HepG2 (cell line): ENCODE data around the gene CADM4. TPM values are rescaled to one million over a fixed set of nuclear protein-coding genes. Genes with fewer than 3 reads are reported as not detected.
"Not testable (repeated sequence)": the region's sequence is repeated elsewhere in the genome, so short reads cannot be mapped to it uniquely, and the experiment has no call there.

Source experiments
- ATAC-seq: fragments of 200-7000 bp; cut with Tn5 transposase; 3 replicates; pipeline ENCODE4 v1.9.1; 2020; ENCODE audit warnings: mild to moderate bottlenecking, moderate library complexity
- BruUV-seq: library from RNA; stranded (reverse); fragments of 400-500 nt; replicated peaks from 2 replicates; lab custom pipeline; 2021; lab: Mats Ljungman, UMichigan
- CTCF ChIA-PET: fragments of 300-600 bp; formaldehyde crosslinking; extraction: SDS; loops from one replicate; lab custom pipeline; 2021; ENCODE audit warnings: low total read pairs, inconsistent platforms, low intra/inter-chr PET ratio; lab: Yijun Ruan, JAX
- POLR2A ChIA-PET: fragments of 350-600 bp; sonication (Branson Sonifier 250); formaldehyde crosslinking; loops from one replicate; lab custom pipeline; 2020; ENCODE audit warnings: antibody characterized with exemption, inconsistent platforms; lab: Yijun Ruan, JAX
- DNase-seq: peaks from one replicate; pipeline ENCODE4 v3.0.0-alpha.2; 2015; ENCODE audit warnings: low spot score
- FAIRE-seq: peaks from 3 replicates; lab custom pipeline; 2011; peaks lifted over from hg19 to GRCh38; lab: Jason Lieb, UNC
- H2AFZ ChIP-seq: one replicate; pipeline ENCODE4 v1.6.1; 2011; ENCODE audit warnings: low read length, inconsistent platforms
- H3K27ac ChIP-seq: fragments of 300-600 bp; 3 replicates; pipeline ENCODE4 v1.8.0; 2011; ENCODE audit warnings: mixed run types, mild to moderate bottlenecking, mixed read lengths, low read length, inconsistent platforms; ENCODE audit not compliant: insufficient read depth; ENCODE audit errors: extremely low read length
- H3K27me3 ChIP-seq, 2 experiments: fragments of 200-600 bp in 1 of 2; 2 replicates in 1 of 2; 3 replicates in 1 of 2; pipeline versions ENCODE4 v1.6.0 to v1.8.0; 2011; ENCODE audit warnings: low read length in 2 of 2, mild to moderate bottlenecking in 2 of 2, moderate library complexity in 2 of 2, inconsistent platforms in 1 of 2; ENCODE audit not compliant: insufficient read depth in 2 of 2, control insufficient read depth in 1 of 2
- H3K36me3 ChIP-seq, 2 experiments: fragments of 200-600 bp in 1 of 2; replicated peaks in 1 of 2; 2 replicates in 1 of 2; 3 replicates in 1 of 2; pipeline versions ENCODE4 v1.5.1 to v1.8.0; 2011; ENCODE audit warnings: low read length in 2 of 2, inconsistent platforms in 1 of 2; ENCODE audit not compliant: insufficient read depth in 2 of 2, control insufficient read depth in 1 of 2
- H3K4me1 ChIP-seq: 2 replicates; pipeline ENCODE4 v1.5.1; 2012; ENCODE audit warnings: low read length, inconsistent platforms; ENCODE audit not compliant: insufficient read depth
- H3K4me2 ChIP-seq: 2 replicates; pipeline ENCODE4 v1.6.0; 2011; ENCODE audit warnings: low read depth, low read length, inconsistent platforms
- H3K4me3 ChIP-seq, 3 experiments: fragments of 200-600 bp in 1 of 3; sonication (generic), shearing (Covaris generic) in 1 of 3; replicated peaks in 1 of 3; 2 replicates each; pipeline ENCODE4 v1.5.1; 2011 to 2016; ENCODE audit warnings: low read length in 3 of 3, inconsistent platforms in 2 of 3, low read depth in 2 of 3, mild to moderate bottlenecking in 2 of 3, control low read depth in 1 of 3, mixed read lengths in 1 of 3; ENCODE audit not compliant: insufficient read depth in 1 of 3
- H3K79me2 ChIP-seq: one replicate; pipeline ENCODE4 v1.6.1; 2011; ENCODE audit warnings: low read length, inconsistent platforms; ENCODE audit not compliant: insufficient read depth
- H3K9ac ChIP-seq: 2 replicates; pipeline ENCODE4 v1.6.0; 2011; ENCODE audit warnings: mild to moderate bottlenecking, low read depth, low read length, inconsistent platforms; ENCODE audit not compliant: insufficient read depth
- H3K9me3 ChIP-seq: 2 replicates; pipeline ENCODE4 v1.5.1; 2012; ENCODE audit warnings: mild to moderate bottlenecking, low read length
- H4K20me1 ChIP-seq: 2 replicates; pipeline ENCODE4 v1.6.0; 2011; ENCODE audit warnings: inconsistent platforms, mild to moderate bottlenecking, low read length, moderate library complexity; ENCODE audit not compliant: insufficient read depth
- CEBPG ChIP-seq: IDR thresholded peaks from 2 replicates; pipeline ENCODE4 v1.6.1; 2016
- CSRNP1 ChIP-seq: sonication (generic); formaldehyde crosslinking; IDR thresholded peaks from 2 replicates; pipeline ENCODE4 v1.8.1; 2023; ENCODE audit warnings: mild to moderate bottlenecking, missing genetic modification reagents
- HDAC2 ChIP-seq: sonication (generic); formaldehyde crosslinking; IDR thresholded peaks from 2 replicates; pipeline ENCODE4 v1.4.0; 2020; ENCODE audit warnings: missing genetic modification reagents
- POLR2AphosphoS5 ChIP-seq: IDR thresholded peaks from 2 replicates; pipeline ENCODE4 v1.6.1; 2012; ENCODE audit warnings: low read depth, low read length
- RAD51 ChIP-seq: fragments of 450-650 bp; IDR thresholded peaks from 2 replicates; pipeline ENCODE4 v1.6.1; 2016; ENCODE audit warnings: borderline replicate concordance
- SPEN ChIP-seq: sonication (generic); formaldehyde crosslinking; IDR thresholded peaks from 2 replicates; pipeline ENCODE4 v1.5.1; 2020; ENCODE audit warnings: low read depth, mild to moderate bottlenecking, missing genetic modification reagents
- TARDBP ChIP-seq: sonication (generic); formaldehyde crosslinking; IDR thresholded peaks from 2 replicates; pipeline ENCODE4 v1.8.0; 2022; ENCODE audit warnings: mild to moderate bottlenecking, missing genetic modification reagents
- TRIM22 ChIP-seq: fragments of 450-650 bp; IDR thresholded peaks from 2 replicates; pipeline ENCODE4 v1.6.1; 2017
- ZNF292 ChIP-seq: sonication (generic); formaldehyde crosslinking; IDR thresholded peaks from 2 replicates; pipeline ENCODE4 v1.8.1; 2022; ENCODE audit warnings: mild to moderate bottlenecking, low read depth, missing genetic modification reagents, borderline replicate concordance
- ZNF546 ChIP-seq: sonication (generic); formaldehyde crosslinking; conservative IDR thresholded peaks from 2 replicates; pipeline ENCODE4 v1.8.1; 2023; ENCODE audit warnings: mild to moderate bottlenecking, missing genetic modification reagents
- ZNF850 ChIP-seq: sonication (generic); formaldehyde crosslinking; conservative IDR thresholded peaks from 2 replicates; pipeline ENCODE4 v1.9.0; 2021; ENCODE audit warnings: mild to moderate bottlenecking, missing genetic modification reagents
- ZSCAN20 ChIP-seq: sonication (generic); formaldehyde crosslinking; IDR thresholded peaks from 2 replicates; pipeline ENCODE4 v1.4.0; 2020; ENCODE audit warnings: missing genetic modification reagents, mild to moderate bottlenecking, borderline replicate concordance
- WGBS: methylation state at CpG from one replicate; pipeline ENCODE4 v1.1.6; 2017; ENCODE audit warnings: low lambda C conversion rate; 5-methylcytosine and 5-hydroxymethylcytosine counted together
- in situ Hi-C: cut with HindIII; loops from 2 replicates; pipeline ENCODE4 v1.10.0; 2017; ENCODE audit warnings: low pct_unique_long_range_greater_than_20kb; ENCODE audit not compliant: extremely low pct_ligation_motif_present
- intact Hi-C: fragments of 100-400 bp; cut with micrococcal nuclease; formaldehyde crosslinking; loops from one replicate; pipeline ENCODE4 v1.10.0; 2022; ENCODE audit not compliant: unreplicated experiment
- polyA plus RNA-seq, 8 experiments: library from polyadenylated mRNA; depleted of rRNA in 3 of 8; stranded (reverse) in 7 of 8; unstranded in 1 of 8; fragments of >200 nt; fragmentation: Illumina TruSeq in 4 of 8; extraction: Trizol in 4 of 8; gene quantifications; 2 replicates each; pipeline versions ENCODE4 v1.2.1 to v1.2.3, GENCODE V29; 2011 to 2016; ENCODE audit warnings: low read depth in 4 of 8, missing spikeins in 1 of 8, mixed read lengths in 1 of 8; ENCODE audit not compliant: insufficient read depth in 1 of 8
- total RNA-seq, 5 experiments: library from RNA; depleted of rRNA; stranded (reverse); fragments of >200 nt; fragmentation: Illumina TruSeq; extraction: Trizol; gene quantifications; 2 replicates each; pipeline ENCODE4 v1.2.3, GENCODE V29; 2016; ENCODE audit warnings: low read depth in 1 of 5
- TF ChIP-seq, protein P1 (sequence below): sonication (generic); formaldehyde crosslinking; IDR thresholded peaks from 2 replicates; pipeline ENCODE4 v1.9.0; 2022; ENCODE audit warnings: missing genetic modification reagents, mild to moderate bottlenecking, borderline replicate concordance

CADM4 gene
- total and polyA plus RNA-seq, 2 of the 13 experiments (the other 11 are each of a cell fraction or from before 2014, with no cell fraction given): 8.5 to 16.0 TPM

- TF ChIP-seq HDAC2 (CRISPR knock-in tag): no peak
- TF ChIP-seq RAD51: no peak
Measured at GRCh38 chr19:43589277-43589676, 50.4 kb downstream of the CADM4 start (continued).

- H3K27ac ChIP-seq, H3K27me3 ChIP-seq, BruUV-seq, ATAC-seq, DNase-seq, H3K79me2 ChIP-seq, H3K36me3 ChIP-seq, in situ Hi-C loops, H3K4me2 ChIP-seq, H3K9me3 ChIP-seq, FAIRE-seq, H3K9ac ChIP-seq, H2AFZ ChIP-seq, CTCF ChIA-PET, POLR2A ChIA-PET, H4K20me1 ChIP-seq, H3K4me3 ChIP-seq, intact Hi-C loops: not testable (repeated sequence)
- 0 out of 2 replicates have a peak, but pooled peaks have one; percentile 10 for TF ChIP-seq CEBPG (CRISPR knock-in tag)
- H3K4me1 ChIP-seq: peaks cover 26% of the 10 kb centered on the region
- WGBS: no CpG with 5 or more reads among the region's 3 CpGs
Measured at GRCh38 chr19:43587029-43587428, 52.6 kb downstream of the CADM4 start.

DNA sequence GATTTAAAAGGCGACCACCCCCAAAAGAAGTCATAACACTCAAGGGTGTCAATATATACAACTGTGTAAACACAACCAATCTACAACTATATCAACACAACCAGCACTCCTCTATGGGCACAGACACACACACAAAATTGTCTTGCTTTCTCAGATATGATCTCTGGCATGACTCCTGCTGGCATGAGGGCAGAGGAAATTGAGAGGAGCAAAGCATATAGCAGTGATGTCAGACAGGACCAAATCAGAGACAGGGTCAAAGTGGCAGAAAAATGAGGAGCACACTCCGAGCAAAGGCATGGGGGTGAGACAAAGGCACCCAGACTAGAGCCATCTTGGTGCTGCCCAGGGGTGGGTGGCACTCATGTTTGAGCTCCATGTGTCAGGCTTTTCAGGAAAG, 53.3 kb downstream of the CADM4 start:
- 96% methylated on average over 2 of the region's 2 CpGs for WGBS
- TF ChIP-seq, protein P1, sequence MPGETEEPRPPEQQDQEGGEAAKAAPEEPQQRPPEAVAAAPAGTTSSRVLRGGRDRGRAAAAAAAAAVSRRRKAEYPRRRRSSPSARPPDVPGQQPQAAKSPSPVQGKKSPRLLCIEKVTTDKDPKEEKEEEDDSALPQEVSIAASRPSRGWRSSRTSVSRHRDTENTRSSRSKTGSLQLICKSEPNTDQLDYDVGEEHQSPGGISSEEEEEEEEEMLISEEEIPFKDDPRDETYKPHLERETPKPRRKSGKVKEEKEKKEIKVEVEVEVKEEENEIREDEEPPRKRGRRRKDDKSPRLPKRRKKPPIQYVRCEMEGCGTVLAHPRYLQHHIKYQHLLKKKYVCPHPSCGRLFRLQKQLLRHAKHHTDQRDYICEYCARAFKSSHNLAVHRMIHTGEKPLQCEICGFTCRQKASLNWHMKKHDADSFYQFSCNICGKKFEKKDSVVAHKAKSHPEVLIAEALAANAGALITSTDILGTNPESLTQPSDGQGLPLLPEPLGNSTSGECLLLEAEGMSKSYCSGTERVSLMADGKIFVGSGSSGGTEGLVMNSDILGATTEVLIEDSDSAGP: no peak
- TF ChIP-seq POLR2AphosphoS5 (no peak), ZNF292 (CRISPR knock-in tag) (no peak), ZNF546 (CRISPR knock-in tag) (no peak), TARDBP (no peak), ZSCAN20 (no peak), ZNF850 (CRISPR knock-in tag) (no peak), CSRNP1 (CRISPR knock-in tag) (no peak), TRIM22 (no peak), SPEN (CRISPR knock-in tag) (no peak)

More for the DNA sequence above, 53.3 kb downstream of the CADM4 start:
- ATAC-seq (no peak), DNase-seq (no peak), FAIRE-seq (no peak)
- BruUV-seq: no TSS peak
- ChIA-PET POLR2A (no interaction called here), CTCF (no interaction called here)
- in situ Hi-C loops (no loop called here), intact Hi-C loops (no loop called here)
- H3K9me3 ChIP-seq: no peaks in the 10 kb centered on the region
- H3K36me3 ChIP-seq: 0 out of 5 replicates have a peak, but pooled peaks cover 0 to 3% of the 10 kb centered on the region in 2 experiments
- H3K9ac ChIP-seq: no peak overlapping the region
- no peaks in the 10 kb centered on the region for H4K20me1 ChIP-seq
- no peaks in the 10 kb centered on the region for H3K27me3 ChIP-seq
- no peak overlapping the region for H3K27ac ChIP-seq
- peaks cover 26% of the 10 kb centered on the region for H3K4me1 ChIP-seq
- H3K79me2 ChIP-seq: no peaks in the 10 kb centered on the region
- no peak overlapping the region for H3K4me2 ChIP-seq
- H2AFZ ChIP-seq: no peak overlapping the region
- H3K4me3 ChIP-seq: no peak overlapping the region
